ENCODE measurements around the gene TYMS.

Gene TYMS

DNA sequence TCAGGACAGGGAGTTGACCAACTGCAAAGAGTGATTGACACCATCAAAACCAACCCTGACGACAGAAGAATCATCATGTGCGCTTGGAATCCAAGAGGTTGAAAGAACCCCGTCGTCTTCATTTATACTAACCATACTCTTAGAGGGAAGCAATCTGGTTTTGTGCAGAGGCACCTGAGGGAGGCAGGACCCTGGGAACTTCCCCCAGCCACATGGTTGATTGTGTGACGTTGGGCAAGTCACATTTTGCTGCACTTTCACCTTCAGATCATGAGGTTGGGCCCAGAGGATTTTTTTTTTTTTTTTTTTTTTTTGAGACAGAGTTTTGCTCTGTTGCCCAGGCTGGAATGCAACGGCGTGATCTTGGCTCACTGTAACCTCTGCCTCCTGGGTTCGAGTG lies 11.6 kb downstream of the TYMS start:
- TF ChIP-seq ZFX (IDR thresholded peaks at IDR 0.05) = no peak
- TF ChIP-seq, protein P1, sequence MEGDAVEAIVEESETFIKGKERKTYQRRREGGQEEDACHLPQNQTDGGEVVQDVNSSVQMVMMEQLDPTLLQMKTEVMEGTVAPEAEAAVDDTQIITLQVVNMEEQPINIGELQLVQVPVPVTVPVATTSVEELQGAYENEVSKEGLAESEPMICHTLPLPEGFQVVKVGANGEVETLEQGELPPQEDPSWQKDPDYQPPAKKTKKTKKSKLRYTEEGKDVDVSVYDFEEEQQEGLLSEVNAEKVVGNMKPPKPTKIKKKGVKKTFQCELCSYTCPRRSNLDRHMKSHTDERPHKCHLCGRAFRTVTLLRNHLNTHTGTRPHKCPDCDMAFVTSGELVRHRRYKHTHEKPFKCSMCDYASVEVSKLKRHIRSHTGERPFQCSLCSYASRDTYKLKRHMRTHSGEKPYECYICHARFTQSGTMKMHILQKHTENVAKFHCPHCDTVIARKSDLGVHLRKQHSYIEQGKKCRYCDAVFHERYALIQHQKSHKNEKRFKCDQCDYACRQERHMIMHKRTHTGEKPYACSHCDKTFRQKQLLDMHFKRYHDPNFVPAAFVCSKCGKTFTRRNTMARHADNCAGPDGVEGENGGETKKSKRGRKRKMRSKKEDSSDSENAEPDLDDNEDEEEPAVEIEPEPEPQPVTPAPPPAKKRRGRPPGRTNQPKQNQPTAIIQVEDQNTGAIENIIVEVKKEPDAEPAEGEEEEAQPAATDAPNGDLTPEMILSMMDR (conservative IDR thresholded peaks at IDR 0.05) = no peak
- H3K27ac ChIP-seq = no peak overlapping the region

DNA sequence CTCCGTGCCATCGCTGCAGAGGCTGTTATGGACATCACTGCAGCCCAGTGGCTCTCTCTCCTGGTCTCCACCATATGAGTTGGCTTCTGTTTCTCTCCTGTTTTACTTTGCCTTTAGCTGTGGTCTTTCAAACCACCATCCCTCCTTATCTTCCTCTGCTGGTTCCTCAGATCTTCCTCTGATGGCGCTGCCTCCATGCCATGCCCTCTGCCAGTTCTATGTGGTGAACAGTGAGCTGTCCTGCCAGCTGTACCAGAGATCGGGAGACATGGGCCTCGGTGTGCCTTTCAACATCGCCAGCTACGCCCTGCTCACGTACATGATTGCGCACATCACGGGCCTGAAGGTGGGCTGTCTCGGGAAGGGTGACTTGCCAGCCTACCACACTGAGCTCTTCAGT lies 13.1 kb downstream of the TYMS start:
- H3K27ac ChIP-seq = no peak overlapping the region
- TF ChIP-seq, protein P1 (conservative IDR thresholded peaks at IDR 0.05) = no peak
- TF ChIP-seq ZFX (IDR thresholded peaks at IDR 0.05) = no peak

- TF ChIP-seq, protein P1 (conservative IDR thresholded peaks at IDR 0.05) = no peak
- no peak for TF ChIP-seq ZFX (IDR thresholded peaks at IDR 0.05)
- no peak overlapping the region for H3K27ac ChIP-seq
Observed at GRCh38 chr18:671405-671804, 14.0 kb downstream of the TYMS start.

- TF ChIP-seq, protein P1 (conservative IDR thresholded peaks at IDR 0.05) = no peak
- no peak for TF ChIP-seq ZFX (IDR thresholded peaks at IDR 0.05)
- no peak overlapping the region for H3K27ac ChIP-seq
Observed at GRCh38 chr18:673317-673716, 15.9 kb downstream of the TYMS start.

GRCh38 chr18:673769-674168 lies 16.3 kb downstream of the TYMS start:
- no peak overlapping the region for H3K27ac ChIP-seq
- no peak for TF ChIP-seq ZFX (IDR thresholded peaks at IDR 0.05)

GRCh38 chr18:675307-675706 lies 17.9 kb downstream of the TYMS start:
- H3K27ac ChIP-seq = no peak overlapping the region
- TF ChIP-seq ZFX (IDR thresholded peaks at IDR 0.05) = no peak

DNA sequence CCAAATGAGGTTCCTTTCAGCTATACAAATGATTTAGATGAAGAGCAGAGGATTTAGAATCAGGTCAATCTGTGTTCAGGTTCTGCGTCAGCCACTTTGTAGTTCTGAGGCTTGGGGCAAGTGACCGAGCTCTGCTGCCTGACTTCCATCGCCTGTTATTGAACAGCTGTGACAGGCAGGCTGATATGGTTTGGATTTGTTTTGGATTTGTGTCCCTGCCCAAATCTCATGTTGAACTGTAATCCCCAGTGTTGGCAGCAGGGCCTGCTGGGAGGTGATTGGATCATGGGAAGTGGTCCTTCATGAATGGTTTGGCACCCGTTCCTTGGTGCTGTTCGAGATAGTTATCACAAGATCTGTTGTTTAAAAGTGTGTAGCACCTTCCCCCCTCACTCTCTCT lies 18.6 kb downstream of the TYMS start:
- H3K27ac ChIP-seq = no peak overlapping the region
- TF ChIP-seq, protein P1 (conservative IDR thresholded peaks at IDR 0.05) = no peak
- no peak for TF ChIP-seq ZFX (IDR thresholded peaks at IDR 0.05)

DNA sequence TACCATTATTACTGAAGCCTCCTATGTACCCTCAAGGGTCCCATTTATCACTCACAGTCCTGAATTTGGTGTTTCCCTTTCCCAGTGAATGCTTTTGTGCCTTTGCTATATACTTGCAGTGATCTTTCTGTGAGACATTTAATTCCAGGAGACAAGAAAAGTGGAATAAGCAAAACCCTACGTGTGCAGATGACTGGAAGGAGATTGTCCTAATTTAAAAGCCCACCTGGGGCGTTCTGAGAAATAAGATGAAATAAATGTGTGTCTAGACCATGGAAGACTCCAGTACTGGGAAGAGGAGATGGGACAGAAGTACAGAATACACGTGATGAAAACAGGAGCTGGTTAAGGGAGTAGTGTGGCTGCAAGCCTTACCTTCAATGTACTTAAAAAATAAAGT lies 19.3 kb downstream of the TYMS start:
- no peak overlapping the region for H3K27ac ChIP-seq
- TF ChIP-seq, protein P1 (conservative IDR thresholded peaks at IDR 0.05) = no peak
- no peak for TF ChIP-seq ZFX (IDR thresholded peaks at IDR 0.05)

DNA sequence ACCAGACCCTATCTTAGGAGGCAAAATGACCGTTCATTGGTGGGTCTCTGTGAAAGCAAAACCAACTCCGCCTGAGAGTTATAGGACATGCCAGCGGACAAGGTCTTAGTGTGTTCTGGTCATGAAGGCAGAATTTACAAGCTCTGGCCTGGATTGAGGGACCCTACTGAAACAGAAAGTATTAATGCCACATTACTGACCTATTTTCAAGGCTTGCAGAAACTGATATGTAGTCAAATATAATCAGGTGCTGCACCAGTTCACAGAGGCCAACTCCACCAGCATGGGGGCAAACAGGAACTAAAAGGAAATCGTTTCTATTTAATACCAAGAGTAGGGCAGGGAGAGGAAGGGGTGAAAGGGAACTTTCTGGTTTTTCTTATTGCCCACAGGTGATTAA lies 19.7 kb downstream of the TYMS start:
- no peak for TF ChIP-seq ZFX (IDR thresholded peaks at IDR 0.05)
- no peak overlapping the region for H3K27ac ChIP-seq
